CD4-positive, CD25-positive, alpha-beta regulatory T cell (primary cell): ENCODE measurements around the gene CTH. TPM values are rescaled to one million over a fixed set of nuclear protein-coding genes. Genes with fewer than 3 reads are reported as not detected.
A peak's percentile ranks its signal among the peaks of the same experiment; 100 is the strongest.

Source experiments
- ATAC-seq, 2 donors: fragments of 150-1000 bp; cut with Tn5 transposase; one replicate each; pipeline ENCODE4 v1.10.0; 2021; ENCODE audit warnings: low read depth in 2 of 2, moderate number of reproducible peaks in 2 of 2, moderate library complexity in 1 of 2
- DNase-seq, 3 donors: peaks; one replicate each; pipeline versions ENCODE4 v3.0.0 to v3.0.0-alpha.2; 2012 to 2022; ENCODE audit warnings: mixed read lengths in 1 of 3
- H3K27ac ChIP-seq: one replicate; pipeline ENCODE4 v1.7.0; 2013; ENCODE audit warnings: mild to moderate bottlenecking, low read length; ENCODE audit not compliant: insufficient read depth, poor library complexity, severe bottlenecking
- H3K27me3 ChIP-seq: one replicate; pipeline ENCODE4 v1.7.0; 2013; ENCODE audit warnings: low read length; ENCODE audit not compliant: control insufficient read depth, insufficient read depth
- H3K36me3 ChIP-seq: one replicate; pipeline ENCODE4 v1.7.0; 2013; ENCODE audit warnings: mild to moderate bottlenecking, low read length, moderate library complexity; ENCODE audit not compliant: control insufficient read depth, insufficient read depth
- H3K4me1 ChIP-seq: 2 replicates; pipeline ENCODE4 v1.7.0; 2013; ENCODE audit warnings: mild to moderate bottlenecking, low read length; ENCODE audit not compliant: insufficient read depth, control insufficient read depth, poor library complexity, severe bottlenecking
- H3K4me3 ChIP-seq: one replicate; pipeline ENCODE4 v1.7.0; 2013; ENCODE audit warnings: low read depth, mild to moderate bottlenecking, low read length, moderate library complexity
- H3K9me3 ChIP-seq, 2 experiments: 1 replicate in 1 of 2; 2 replicates in 1 of 2; pipeline ENCODE4 v1.7.0; 2013; ENCODE audit warnings: low read length in 2 of 2, mild to moderate bottlenecking in 1 of 2, moderate library complexity in 1 of 2; ENCODE audit not compliant: control insufficient read depth in 2 of 2
- H3K27ac Mint-ChIP-seq, 3 donors: one replicate each; pipeline ENCODE4 v1.8.0; 2020 to 2022; ENCODE audit warnings: mild to moderate bottlenecking in 3 of 3, mixed read lengths in 3 of 3, moderate library complexity in 2 of 3
- H3K27me3 Mint-ChIP-seq: one replicate; pipeline ENCODE4 v1.8.0; 2022; ENCODE audit warnings: mild to moderate bottlenecking, mixed read lengths
- H3K36me3 Mint-ChIP-seq: one replicate; pipeline ENCODE4 v1.8.0; 2020; ENCODE audit warnings: mixed read lengths
- H3K4me1 Mint-ChIP-seq, 4 donors: one replicate each; pipeline ENCODE4 v1.8.0; 2020 to 2022; ENCODE audit warnings: mixed read lengths in 4 of 4, mild to moderate bottlenecking in 1 of 4
- H3K4me3 Mint-ChIP-seq, 4 donors: one replicate each; pipeline ENCODE4 v1.8.0; 2020 to 2022; ENCODE audit warnings: mild to moderate bottlenecking in 4 of 4, mixed read lengths in 4 of 4, moderate library complexity in 3 of 4
- H3K9me3 Mint-ChIP-seq, 7 donors: one replicate each; pipeline ENCODE4 v1.8.0; 2020 to 2022; ENCODE audit warnings: mixed read lengths in 7 of 7, mild to moderate bottlenecking in 3 of 7, moderate library complexity in 2 of 7
- polyA plus RNA-seq, 4 donors: library from polyadenylated mRNA; unstranded; fragments of 300-500 nt; fragmentation: Illumina TruSeq; gene quantifications; one replicate each; pipeline ENCODE4 v1.2.3, GENCODE V29; 2021
- total RNA-seq: library from RNA; stranded (reverse); gene quantifications from one replicate; pipeline ENCODE4 v1.2.3, GENCODE V29; 2022

Gene CTH
- total and polyA plus RNA-seq, 5 donors from 2014 or later = 0.71 to 4.6 (median 2.0) TPM; not detected in 1

DNA sequence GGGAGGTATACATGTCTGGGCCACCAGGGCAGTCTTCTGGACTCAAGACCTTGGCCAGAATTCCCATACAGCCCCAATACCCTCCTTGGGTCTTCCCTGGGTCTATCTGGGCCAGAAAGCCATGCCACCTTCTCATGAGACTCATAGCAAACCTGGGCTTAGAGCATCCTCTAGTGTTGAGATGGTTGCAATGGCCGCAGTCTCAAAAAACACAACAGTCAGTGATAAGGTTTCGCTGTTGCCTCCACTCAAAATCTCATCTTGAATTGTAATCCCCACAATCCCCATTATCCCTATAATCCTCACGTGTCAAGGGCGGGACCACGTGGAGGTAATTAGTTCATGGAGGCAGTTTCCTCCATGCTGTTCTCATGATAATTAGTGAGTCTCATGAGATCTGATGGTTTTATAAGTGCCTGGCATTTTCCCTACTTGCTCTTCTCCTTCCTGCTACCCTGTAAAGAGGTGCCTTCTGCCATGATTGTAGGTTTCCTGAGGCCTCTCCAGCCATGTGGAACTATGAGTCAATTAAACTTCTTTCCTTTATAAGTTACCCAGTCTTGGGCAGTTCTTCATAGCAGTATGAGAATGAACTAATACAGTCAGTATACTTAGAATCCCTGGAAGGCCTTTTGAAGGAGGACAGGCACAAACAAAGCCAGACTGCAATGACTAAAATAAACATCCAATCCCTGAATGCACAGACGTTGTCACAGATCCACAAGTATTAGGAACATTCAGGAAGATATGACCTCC lies 77.0 kb downstream of the CTH start:
- DNase-seq (peak in 2 of 3 donors; percentile 6 to 43), ATAC-seq (no peak)
- Mint-ChIP-seq H3K4me1 (no peaks in the 10 kb centered on the region), H3K4me3 (no peak overlapping the region), H3K36me3 (no peaks in the 10 kb centered on the region), H3K27ac (no peak overlapping the region), H3K27me3 (peaks cover 13% of the 10 kb centered on the region), H3K9me3 (peaks cover 0 to 2% (median 0%) of the 10 kb centered on the region in 7 donors)
- Histone ChIP-seq H3K4me3 (no peak overlapping the region), H3K27ac (no peak overlapping the region), H3K4me1 (no peaks in the 10 kb centered on the region), H3K36me3 (no peaks in the 10 kb centered on the region), H3K27me3 (no peaks in the 10 kb centered on the region), H3K9me3 (no peaks in the 10 kb centered on the region)

Other genes starting within 250 kb of the CTH start
- gene LRRC40, start 205.7 kb upstream of the CTH start, total RNA-seq = 15.7 TPM
- gene LRRC40, start 205.7 kb upstream of the CTH start, polyA plus RNA-seq = 10 to 100 TPM in 1 of 4 donors, 1 to 10 TPM in 3; 6.9 to 11.3 (median 8.1) TPM
- gene SRSF11, start 189.9 kb upstream of the CTH start, total RNA-seq = 332 TPM
- gene SRSF11, start 189.9 kb upstream of the CTH start, polyA plus RNA-seq = 100 to 1,000 TPM in 2 of 4 donors, 10 to 100 TPM in 2; 83.7 to 120 (median 103) TPM
- gene ANKRD13C, start 56.5 kb upstream of the CTH start, total RNA-seq = 30.7 TPM
- 10 to 100 TPM; 12.7 to 16.8 (median 15.5) TPM for gene ANKRD13C, start 56.5 kb upstream of the CTH start, polyA plus RNA-seq